Kasumi-1 (cell line): ENCODE measurements around the gene ISCA2.

Experiments
- DNase-seq, 2 experiments: peaks; one replicate each; lab custom pipeline; 2025; lab: John Stamatoyannopoulos, UW

The ISCA2 gene

GRCh38 chr14:74508844-74509428, 15.4 kb downstream of the ISCA2 start:
- no peak for DNase-seq

- no peak for DNase-seq
Measured at GRCh38 chr14:74509587-74510222, 16.1 kb downstream of the ISCA2 start.

GRCh38 chr14:74510223-74510931, 16.8 kb downstream of the ISCA2 start:
- no peak for DNase-seq

DNA sequence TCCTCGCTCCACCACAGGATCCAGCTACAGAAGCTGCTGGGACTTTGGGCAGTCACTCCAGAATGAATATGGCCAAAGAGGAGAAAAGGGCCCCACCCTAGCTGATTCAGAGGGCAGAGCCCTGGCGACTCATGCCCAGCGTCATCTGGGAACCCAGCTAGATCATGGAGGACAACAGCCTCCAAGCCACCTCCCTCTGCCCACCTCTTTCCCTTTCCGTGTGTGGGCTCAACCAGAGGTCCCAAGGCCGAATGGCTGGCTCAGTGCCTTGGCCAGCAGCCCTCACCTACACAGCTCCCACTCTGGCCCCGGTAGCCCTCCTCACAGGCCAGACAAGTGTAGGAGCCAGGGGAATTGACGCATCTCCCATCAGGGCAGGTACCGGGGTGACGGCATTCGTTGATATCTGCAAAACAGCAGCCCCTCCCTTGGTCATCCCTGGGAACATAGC, 17.4 kb downstream of the ISCA2 start:
- no peak for DNase-seq

GRCh38 chr14:74511966-74512830, 18.6 kb downstream of the ISCA2 start:
- DNase-seq, result no peak

GRCh38 chr14:74514471-74514941, 20.9 kb downstream of the ISCA2 start:
- DNase-seq, result peak in 1 of 2 experiments; percentile 5

DNA sequence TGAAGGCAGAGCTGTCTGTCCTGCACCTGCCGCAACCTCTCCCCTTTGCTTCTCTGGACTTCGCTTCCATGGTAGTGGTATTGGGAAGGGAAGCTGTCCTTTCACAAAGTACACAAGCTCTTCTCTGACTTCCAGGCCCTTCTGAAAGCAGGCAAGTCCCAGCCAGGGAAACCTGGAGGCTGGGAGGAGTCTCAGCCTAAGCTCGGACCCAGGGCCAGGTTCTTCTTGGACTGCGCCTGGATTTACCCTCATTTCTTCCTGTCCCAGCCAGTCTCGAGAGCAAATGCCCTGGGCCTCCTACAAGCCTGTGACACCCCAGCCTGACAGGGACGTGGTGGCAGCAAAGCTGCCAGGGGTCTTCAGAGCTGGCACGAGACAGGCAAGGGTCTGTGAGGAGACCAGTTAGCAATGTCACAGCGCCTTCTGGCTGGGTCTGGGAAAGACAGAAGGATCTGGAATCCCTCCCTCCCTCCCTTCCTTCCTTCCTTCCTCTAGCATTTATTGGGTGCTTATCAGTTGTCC, 22.4 kb downstream of the ISCA2 start:
- no peak for DNase-seq

- DNase-seq, result no peak
Measured at GRCh38 chr14:74516451-74517160, 23.0 kb downstream of the ISCA2 start.

- no peak for DNase-seq
Measured at GRCh38 chr14:74517731-74518130, 24.2 kb downstream of the ISCA2 start.

DNA sequence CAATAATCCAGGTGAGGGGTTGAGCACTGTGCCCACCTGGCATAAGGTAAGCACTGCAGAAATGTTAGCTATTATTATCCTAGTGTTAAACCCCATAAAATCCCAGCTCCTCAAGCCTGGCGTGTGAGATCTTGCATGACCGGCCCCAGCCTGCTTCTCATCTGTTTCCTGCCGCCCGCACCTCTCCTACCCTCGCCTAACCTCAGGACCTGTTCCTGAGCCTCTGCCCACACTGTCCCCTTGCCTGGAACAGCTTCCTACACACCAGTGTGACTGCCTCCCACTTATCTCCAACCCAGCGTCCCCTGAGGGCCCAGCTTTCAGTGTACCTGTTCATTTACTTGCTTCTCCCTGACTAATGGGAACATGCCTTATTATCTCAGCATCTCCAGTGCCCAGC, 24.7 kb downstream of the ISCA2 start:
- DNase-seq, result no peak

DNA sequence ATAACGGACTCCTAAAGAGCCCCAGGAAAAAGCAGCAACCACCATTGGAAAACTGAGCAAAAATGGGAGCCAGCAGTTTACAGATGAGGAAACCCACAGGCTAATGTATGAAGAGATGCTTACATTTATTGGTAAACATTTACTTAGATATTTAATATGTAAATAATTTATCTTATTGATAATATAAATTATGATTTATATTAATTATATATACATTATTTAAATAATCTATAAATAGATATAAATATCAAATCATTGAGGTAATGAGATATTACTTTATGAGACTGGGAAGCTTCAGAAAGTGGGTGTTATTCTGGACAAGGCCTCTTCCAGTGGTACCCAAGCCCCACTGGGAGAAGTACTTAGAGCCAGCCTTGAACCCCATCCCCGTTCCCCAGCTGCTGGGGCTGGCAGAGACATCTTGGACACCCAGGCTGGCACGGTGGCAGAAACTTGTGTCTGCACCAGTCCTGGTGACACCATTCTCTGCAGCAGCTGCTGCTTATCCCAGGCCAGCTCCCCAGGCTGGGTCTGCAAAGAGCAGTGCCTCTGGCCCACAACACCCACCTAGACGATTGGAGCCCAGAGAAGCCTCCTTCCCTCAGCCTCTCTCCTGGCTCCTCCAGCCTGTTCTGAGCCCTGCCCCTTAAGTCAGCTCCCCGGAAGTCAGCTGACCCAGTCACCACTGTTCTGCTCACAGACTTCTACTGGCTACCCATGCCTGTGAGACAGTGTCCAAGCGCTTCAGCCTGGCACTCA, 25.9 kb downstream of the ISCA2 start:
- DNase-seq, result no peak

DNA sequence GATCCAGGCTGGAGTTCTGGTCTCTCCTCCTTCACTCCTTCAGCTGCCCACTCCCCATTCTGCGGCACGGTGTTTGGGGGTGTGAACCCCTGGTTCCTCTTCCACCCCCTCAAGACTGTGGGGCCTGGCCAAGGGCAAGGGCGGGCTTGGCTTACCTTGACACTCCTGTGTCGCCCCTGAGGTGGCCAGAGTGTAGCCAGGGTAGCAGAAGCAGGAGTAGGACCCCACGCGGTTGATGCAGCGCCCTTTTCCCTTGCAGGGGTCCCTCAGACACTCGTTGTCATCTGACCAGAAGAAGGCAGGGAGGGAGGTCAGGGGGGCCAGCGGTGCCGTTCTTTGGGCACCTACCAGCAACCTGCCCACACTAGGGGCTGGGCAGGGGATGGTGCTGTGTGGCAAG, 28.2 kb downstream of the ISCA2 start:
- no peak for DNase-seq

GRCh38 chr14:74522740-74523139, 29.2 kb downstream of the ISCA2 start:
- no peak for DNase-seq

- DNase-seq, result no peak
Measured at GRCh38 chr14:74524076-74524811, 30.7 kb downstream of the ISCA2 start.

DNA sequence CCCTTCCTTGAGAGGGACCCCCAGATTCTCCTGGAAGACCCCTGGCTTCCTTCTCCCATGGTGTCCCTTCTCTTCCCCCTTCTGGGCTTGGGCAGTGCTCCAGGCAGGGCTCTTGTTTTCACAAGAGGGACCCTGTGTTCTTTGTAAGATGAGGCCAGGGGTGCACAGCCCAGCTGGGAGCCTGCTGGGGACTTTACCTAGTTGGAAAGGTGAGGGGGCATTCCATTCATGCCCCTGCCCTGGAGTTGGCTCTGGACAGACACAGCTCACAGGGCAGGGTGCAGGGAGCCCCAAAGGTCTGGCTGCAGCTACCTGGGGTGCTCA, 31.2 kb downstream of the ISCA2 start:
- DNase-seq, result no peak

GRCh38 chr14:74525361-74525851, 31.8 kb downstream of the ISCA2 start:
- no peak for DNase-seq

DNA sequence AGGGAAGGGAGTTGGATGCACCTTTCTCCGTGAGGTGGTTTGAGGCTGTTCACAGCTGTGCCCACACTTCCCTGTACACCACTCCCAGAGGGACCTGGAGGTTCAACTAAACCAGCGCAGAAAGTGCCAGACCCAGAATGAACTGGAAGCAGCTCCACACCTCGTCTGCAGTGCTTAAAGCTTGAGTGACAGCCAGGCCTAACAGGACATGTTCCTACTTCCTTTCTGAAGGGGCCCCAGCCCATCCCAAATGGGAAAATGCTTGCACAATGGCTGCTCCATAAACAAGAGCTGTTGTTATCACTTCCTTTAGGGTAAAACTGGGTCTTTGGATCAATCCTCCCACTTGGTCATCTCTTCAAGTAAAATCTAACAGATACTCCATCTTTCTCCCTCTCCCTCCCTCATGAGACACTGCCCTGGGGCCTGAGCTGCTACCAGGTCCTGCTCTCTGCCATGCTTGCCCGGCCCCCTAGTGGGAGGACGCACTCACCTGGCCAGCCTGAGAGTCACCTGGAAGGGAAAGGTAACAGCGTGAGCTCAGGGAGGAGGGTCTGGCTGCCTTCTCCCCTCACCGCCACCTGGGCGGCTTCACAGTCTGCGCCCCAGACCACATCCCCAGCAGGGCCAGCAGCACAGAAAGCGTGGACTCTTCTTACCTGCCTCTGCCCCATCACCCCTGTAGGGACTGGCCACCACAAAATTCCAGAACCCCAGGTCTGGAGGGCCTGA, 33.5 kb downstream of the ISCA2 start:
- DNase-seq, result no peak

DNA sequence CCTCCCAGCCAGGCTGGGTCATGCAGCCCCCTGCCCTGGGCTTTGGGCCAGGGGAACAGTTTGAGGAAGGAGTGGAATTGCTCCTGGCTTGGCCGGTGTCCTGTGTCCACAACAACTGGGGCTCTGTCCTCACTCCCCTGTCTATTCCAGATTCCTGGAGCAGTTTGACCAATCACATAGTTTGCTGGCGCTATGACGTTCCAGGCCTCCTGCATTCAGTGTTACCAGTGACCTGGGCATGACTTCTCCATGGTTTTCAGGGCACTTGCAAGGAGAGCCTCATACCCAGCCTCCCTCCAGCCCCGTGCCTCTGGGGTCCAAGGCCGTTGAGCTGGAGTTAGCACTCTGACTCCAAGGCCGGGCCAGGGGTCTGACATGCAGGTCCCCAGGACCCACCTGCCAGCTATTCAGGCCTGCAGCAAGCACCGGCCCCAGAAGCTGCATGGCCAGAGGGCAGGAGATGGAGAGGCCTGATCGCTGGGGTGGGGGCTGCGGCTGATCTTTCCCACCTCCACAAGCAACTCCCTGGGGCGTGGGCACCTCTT, 34.2 kb downstream of the ISCA2 start:
- no peak for DNase-seq

DNA sequence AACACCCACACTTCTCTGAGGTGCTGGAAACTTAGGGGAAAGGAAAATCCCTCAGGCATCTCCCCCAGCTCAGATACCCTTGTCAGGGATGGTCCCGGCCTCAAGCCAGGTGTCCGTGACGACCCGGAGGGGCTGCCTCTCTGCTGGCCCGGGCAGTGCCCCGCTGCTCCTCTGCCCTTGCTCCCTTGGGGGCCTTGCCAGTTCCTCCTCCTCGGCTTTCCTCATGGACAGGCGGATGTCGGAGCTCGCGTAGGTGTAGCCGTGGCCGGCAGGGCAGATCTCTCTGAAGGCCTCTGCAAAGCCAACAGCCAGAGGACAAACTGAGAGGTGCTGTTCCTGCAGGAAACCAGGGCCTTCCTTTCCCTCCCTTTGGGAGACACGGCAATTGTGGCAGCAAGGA, 34.8 kb downstream of the ISCA2 start:
- no peak for DNase-seq
